GM12892 (cell line): ENCODE measurements around the gene FOXS1.

Experiments used
- DNase-seq: peaks from one replicate; pipeline ENCODE4 v3.0.0; 2011; ENCODE audit not compliant: insufficient read length
- FAIRE-seq: peaks from 2 replicates; lab custom pipeline; 2011; peaks lifted over from hg19 to GRCh38; lab: Jason Lieb, UNC
- POLR2A ChIP-seq: IDR thresholded peaks from 2 replicates; pipeline ENCODE4 v1.6.1; 2011; ENCODE audit warnings: low read depth, low read length, control low read depth
- POLR2AphosphoS5 ChIP-seq: IDR thresholded peaks from 2 replicates; pipeline ENCODE4 v1.6.1; 2011; ENCODE audit warnings: low read depth, low read length, control low read depth
- TAF1 ChIP-seq: IDR thresholded peaks from 2 replicates; pipeline ENCODE4 v1.6.1; 2011; ENCODE audit warnings: low read depth, mild to moderate bottlenecking, control low read depth, low read length, borderline replicate concordance

The FOXS1 gene

GRCh38 chr20:31848088-31848999 lies 2.9 kb upstream of the FOXS1 start:
- TF ChIP-seq TAF1, result no peak
- no peak for TF ChIP-seq POLR2A
- no peak for TF ChIP-seq POLR2AphosphoS5
- DNase-seq (no peak), FAIRE-seq (no peak)

GRCh38 chr20:31846793-31847138 lies 1.4 kb upstream of the FOXS1 start:
- no peak for TF ChIP-seq POLR2A
- no peak for TF ChIP-seq POLR2AphosphoS5
- TF ChIP-seq TAF1, result no peak
- FAIRE-seq, result no peak
- no peak for DNase-seq

- no peak for FAIRE-seq
- no peak for TF ChIP-seq POLR2A
- TF ChIP-seq TAF1, result no peak
- no peak for TF ChIP-seq POLR2AphosphoS5
- no peak for DNase-seq
These were observed 586 bp downstream of the FOXS1 start for GRCh38 chr20:31844737-31845299.

DNA sequence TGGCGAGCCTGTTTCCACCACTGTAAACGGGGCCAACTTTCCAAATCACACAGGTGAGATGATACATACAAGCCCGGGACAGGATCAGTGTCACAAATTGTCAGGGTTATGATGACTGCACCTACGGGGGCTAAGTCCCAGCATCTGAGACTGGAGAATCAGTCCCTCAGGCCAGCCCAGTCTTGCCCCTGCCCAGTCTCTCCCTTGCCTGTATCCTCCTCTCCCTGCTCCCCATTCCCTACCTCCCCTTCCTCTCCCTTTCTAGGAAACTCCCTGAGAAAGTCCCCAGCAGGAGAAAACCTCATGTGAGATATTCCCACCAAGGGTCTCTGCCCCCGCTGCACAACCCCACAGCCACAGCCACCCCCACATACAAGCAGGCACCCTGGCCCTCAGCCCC lies 1.5 kb downstream of the FOXS1 start:
- no peak for FAIRE-seq
- TF ChIP-seq POLR2AphosphoS5, result no peak
- TF ChIP-seq POLR2A, result no peak
- no peak for TF ChIP-seq TAF1
- no peak for DNase-seq

GRCh38 chr20:31843288-31843687 lies 2.1 kb downstream of the FOXS1 start:
- TF ChIP-seq TAF1 (no peak), POLR2AphosphoS5 (no peak), POLR2A (no peak)
- DNase-seq (no peak), FAIRE-seq (no peak)

DNA sequence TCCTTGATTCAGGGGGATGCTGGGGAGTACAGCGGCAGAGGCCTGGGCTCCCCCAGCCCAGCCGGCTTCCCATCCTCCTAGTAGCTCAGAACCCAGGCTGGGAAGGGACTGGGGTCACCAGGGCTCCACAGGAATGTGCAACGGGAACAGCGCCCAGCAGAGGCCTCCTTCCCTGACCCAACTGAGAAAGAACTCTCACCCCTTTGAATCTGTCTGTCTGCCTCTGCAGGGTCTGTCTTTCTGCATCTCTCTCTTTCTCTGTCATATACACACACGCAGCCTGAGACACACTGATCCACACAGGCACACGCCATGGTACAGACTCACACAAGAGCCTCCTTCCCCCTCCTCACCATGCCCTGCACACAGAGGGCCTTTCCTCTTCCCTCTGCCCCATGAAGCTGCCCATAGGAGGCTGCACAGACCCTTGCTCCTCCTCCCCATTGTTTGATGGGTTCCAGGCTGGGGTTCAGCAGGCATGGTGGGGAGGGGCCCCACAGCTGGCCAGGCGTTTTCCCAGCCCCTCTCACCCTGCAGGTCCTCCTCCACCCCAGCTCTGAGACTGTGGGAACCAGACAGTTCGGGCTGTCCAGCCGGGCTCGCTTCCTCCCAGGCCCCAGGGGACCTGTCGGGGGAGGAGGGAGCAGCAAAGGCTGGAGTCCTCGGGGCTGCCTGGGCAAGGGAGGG lies 2.8 kb downstream of the FOXS1 start:
- DNase-seq (no peak), FAIRE-seq (no peak)
- TF ChIP-seq POLR2A (no peak), POLR2AphosphoS5 (no peak), TAF1 (no peak)

GRCh38 chr20:31841928-31842327 lies 3.5 kb downstream of the FOXS1 start:
- no peak for DNase-seq
- FAIRE-seq, result no peak
- TF ChIP-seq TAF1 (no peak), POLR2AphosphoS5 (no peak), POLR2A (no peak)

GRCh38 chr20:31840906-31841816 lies 4.2 kb downstream of the FOXS1 start:
- DNase-seq, result no peak
- TF ChIP-seq TAF1, result no peak
- TF ChIP-seq POLR2A, result no peak
- TF ChIP-seq POLR2AphosphoS5, result no peak
- no peak for FAIRE-seq

DNA sequence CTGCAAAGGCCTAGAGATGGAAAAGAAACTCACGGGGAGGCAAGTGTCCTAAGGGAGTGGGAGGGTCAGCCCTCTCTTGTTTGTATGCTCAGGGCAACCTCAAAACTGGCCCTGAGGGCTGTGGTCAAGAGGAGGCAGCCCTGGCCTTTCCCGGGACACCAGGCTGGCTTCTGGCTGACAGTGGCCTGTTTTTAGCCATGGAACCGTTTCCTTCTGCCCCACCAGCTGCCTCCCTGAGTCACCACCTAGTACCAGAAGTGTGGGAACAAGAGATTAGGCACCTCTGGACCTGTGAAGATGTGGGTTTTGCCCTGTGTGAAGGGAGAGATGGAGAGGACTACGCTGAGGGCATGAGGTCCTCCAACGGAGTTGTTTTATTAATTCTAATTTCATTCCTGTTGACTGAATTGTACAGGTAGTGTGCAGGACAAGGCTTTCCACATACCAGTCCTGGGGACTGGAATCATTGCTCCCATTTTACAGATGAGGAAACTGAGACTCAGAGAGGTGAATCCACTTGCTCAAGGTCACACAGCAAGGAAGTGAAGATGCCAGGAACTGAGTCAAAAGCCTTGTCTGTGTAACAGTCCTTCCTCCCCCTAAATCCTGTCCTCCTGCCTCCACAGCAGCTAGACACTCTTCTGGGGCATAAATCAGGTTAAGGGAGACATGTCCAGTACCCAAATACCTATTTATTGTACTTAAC lies 5.5 kb downstream of the FOXS1 start:
- no peak for TF ChIP-seq TAF1
- FAIRE-seq (no peak), DNase-seq (no peak)

DNA sequence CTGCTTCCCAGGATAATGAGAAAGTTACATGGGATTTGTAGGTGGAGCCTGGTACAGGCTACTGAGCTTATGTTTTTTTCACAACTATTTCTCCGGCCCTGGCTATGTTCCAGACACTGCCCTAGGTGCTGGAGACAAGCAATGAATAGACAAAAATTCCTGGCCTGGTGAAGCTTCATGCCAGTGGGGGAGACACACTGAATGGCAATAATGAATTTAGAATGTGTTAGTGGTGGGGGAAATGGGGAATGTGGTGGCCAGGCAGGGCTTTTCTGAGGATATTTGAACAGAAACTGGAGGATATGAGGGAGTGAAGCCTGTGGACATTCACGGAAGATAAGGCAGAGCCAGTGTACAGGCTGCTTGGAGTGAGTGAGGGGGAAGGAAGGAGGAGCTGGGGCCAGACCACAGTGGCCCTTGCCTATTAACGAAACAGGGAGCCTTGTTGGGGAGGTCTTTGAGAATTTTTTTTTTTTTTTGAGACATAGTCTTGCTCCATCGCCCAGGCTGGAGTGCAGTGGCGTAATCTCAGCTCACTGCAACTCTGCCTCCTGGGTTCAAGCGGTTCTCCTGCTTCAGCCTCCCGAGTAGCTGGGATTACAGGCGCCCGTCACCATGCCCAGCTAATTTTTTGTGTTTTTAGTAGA lies 6.6 kb downstream of the FOXS1 start:
- TF ChIP-seq POLR2A (no peak), TAF1 (no peak), POLR2AphosphoS5 (no peak)
- FAIRE-seq (no peak), DNase-seq (no peak)

DNA sequence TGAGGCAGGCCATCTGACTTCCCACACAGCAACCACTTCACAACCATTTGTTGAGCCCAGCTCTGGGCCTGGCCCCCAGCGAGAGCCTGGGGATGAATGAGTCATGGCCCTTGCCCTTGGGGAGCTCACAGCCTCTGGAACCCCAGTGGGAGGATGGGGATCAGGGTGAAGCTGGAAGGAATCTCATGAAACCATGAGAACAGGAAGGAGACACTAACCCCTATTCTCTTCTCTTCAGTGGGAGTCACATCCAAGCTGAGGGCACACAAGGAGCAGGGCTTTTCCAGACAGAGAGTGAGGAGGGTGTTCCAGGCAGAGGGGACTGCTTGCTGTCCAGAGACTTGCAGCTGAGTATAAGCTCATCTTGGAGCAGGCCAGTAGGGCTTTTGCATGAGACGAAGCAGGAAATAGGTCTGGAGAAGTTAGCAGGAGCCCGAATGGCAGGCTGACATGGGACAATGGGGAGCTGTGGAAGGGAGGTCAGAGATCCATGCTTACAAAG lies 7.5 kb downstream of the FOXS1 start:
- FAIRE-seq (no peak), DNase-seq (no peak)
- TF ChIP-seq TAF1, result no peak
- TF ChIP-seq POLR2A, result no peak
- no peak for TF ChIP-seq POLR2AphosphoS5
